Measurements from ENCODE around the gene TNC. TPM values are rescaled to one million over a fixed set of nuclear protein-coding genes. Genes with fewer than 3 reads are reported as not detected.

TNC gene
- polyA plus RNA-seq, 3 donors, result 0.45 to 9.8 (median 1.9) TPM

GRCh38 chr9:115034801-115035200, 83.2 kb downstream of the TNC start:
- 67 to 86% (median 76%) methylated on average over 1 of the region's 1 CpG for WGBS, 3 donors
- H3K27ac ChIP-seq (ENCODE audit: low read depth, low read length), result no peak overlapping the region

DNA sequence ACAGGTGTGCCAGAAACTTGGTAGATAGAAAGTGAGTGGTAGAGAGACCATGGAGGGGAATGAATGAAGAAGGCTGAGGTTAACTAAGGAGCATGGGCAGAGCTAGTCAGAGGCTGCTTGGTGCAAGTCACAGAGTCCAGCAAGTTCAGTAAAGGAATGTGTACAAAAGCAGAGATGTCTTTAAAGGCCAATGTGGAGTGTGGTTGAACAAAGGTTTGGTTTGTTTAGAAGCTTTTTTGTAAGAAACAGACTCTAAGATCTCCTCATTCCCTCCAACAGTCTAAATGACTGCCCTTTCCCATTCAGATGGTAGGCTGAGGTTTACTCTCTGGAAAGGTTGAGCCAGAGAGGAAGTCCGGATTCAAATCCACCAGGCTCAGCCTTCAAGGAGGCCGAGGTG, 84.2 kb downstream of the TNC start:
- 89 to 96% (median 91%) methylated on average over 2 of the region's 2 CpGs for WGBS, 3 donors
- H3K27ac ChIP-seq (ENCODE audit: low read depth, low read length), result no peak overlapping the region

DNA sequence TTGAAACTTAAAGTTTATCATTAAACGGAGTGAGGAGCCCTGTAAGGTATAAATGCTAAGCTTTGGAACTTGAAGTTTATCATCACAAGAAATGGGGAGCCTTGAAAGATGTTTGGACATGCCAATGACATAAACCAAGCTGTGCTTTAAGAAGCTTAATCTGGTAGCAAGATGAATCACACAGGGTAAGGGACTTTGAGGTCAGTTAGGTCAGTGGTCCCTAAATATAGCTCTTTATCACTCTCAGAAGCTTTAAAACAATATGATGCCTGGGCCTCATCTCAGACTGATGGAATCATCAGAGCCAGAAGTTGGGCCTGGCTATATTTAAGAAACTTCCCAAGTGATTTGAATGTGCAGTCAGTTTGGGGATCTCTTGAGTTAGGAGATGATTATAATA, 85.7 kb downstream of the TNC start:
- whole genome bisulfite sequencing, 3 donors, result 50 to 84% (median 80%) methylated on average over 1 of the region's 1 CpG
- H3K27ac ChIP-seq (ENCODE audit: low read depth, low read length), result no peak overlapping the region

DNA sequence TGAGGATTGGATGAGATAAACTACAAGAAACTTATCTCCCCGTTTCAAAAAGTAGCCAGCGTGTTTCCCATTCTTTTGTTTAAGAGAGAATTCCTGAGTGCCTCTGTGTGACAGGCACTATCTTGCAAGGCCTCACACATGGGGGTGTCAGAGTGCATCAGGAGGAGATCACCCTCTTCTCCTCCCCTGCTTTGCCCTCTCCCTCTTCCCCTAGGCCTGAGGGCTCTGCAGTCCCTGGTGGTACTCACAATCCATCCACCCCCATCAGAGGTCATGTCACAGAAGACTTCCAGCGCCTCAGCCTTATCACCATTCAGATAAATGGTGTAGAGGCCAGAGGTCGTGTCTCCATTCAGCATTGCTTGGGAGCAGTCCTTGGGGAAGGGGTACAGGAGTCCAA, 88.0 kb downstream of the TNC start:
- 40 to 78% (median 76%) methylated on average over 4 of the region's 4 CpGs for WGBS, 3 donors
- no peak overlapping the region for H3K27ac ChIP-seq (ENCODE audit: low read depth, low read length)

- no peak overlapping the region for H3K27ac ChIP-seq (ENCODE audit: low read depth, low read length)
These were observed 92.2 kb downstream of the TNC start for GRCh38 chr9:115025721-115026120.

GRCh38 chr9:115024925-115025535, 92.9 kb downstream of the TNC start:
- no peak overlapping the region for H3K27ac ChIP-seq (ENCODE audit: low read depth, low read length)
- 62 to 71% (median 69%) methylated on average over 5 of the region's 5 CpGs for WGBS, 3 donors

GRCh38 chr9:115022760-115023434, 95.1 kb downstream of the TNC start:
- no peak overlapping the region for H3K27ac ChIP-seq (ENCODE audit: low read depth, low read length)
- WGBS, 3 donors, result 88 to 89% (median 89%) methylated on average over 6 of the region's 6 CpGs

DNA sequence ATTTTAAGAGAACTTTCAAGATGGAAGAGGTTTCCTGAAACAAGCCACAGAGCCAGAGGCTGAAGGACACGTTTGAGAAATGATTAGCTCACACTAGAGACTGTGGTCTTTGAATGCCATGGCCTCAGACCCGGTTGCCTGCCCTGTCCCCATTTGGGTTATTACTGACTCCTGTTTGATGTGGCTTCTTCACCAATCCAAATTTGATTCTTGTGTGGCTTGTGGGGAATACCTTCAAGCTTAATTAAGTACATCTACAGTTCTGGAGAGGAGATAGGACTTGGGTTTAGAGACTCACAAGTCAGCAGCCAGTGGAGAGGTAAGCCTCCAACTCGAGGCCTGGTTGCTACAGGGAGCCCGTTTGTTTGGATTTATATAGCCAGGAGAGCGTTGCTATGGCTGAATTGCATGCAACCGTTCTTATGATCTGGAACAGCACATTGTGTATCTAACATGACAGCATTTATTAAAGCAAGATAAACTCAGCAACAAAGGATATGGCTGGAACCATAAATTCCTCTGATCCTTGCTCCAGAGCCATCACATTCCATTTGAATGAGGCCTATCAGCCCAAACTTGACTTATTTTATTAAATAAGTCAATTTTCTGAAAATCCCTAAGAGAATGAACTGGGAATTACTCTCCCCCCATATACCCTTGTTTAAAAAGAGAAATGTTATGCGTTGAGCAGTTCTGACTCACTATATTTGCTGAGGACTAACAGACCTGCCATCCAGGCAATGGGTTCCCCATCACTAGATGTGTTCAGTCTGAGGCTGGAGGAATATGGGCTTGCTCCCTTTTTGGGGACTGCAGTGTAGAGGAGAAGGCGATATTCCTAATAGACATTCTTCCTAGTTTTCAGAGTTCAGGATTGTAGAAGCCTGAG, 99.2 kb downstream of the TNC start:
- 67 to 78% (median 69%) methylated on average over 8 of the region's 8 CpGs for WGBS, 3 donors
- no peak overlapping the region for H3K27ac ChIP-seq (ENCODE audit: low read depth, low read length)

- WGBS, 3 donors, result 72 to 82% (median 74%) methylated on average over 5 of the region's 5 CpGs
- H3K27ac ChIP-seq (ENCODE audit: low read depth, low read length), result no peak overlapping the region
These were observed 101.6 kb downstream of the TNC start for GRCh38 chr9:115016344-115016743.

GRCh38 chr9:115015018-115015635, 102.8 kb downstream of the TNC start:
- H3K27ac ChIP-seq (ENCODE audit: low read depth, low read length), result no peak overlapping the region
- WGBS, 3 donors, result 48 to 73% (median 68%) methylated on average over 4 of the region's 4 CpGs

DNA sequence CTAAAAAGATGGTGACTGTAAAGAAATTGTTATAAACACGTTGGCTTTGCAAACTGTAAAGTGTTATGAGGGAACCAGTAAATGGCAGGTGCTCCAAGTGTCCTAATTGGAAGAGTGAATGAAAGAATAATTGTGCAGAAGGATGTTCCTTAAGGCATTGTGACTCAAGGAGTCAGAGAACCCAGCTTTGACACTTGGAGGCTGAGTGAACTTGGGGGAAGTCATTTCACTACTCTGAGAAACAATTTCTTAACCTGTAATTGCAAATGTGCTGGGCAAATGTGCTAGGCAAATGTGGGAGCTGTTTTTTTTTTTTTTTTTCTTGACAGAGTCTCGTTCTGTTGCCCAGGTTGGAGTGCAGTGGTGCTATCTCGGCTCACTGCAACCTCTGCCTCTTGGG, 103.5 kb downstream of the TNC start:
- WGBS, 3 donors, result 63 to 73% (median 70%) methylated on average over 3 of the region's 3 CpGs
- H3K27ac ChIP-seq (ENCODE audit: low read depth, low read length), result no peak overlapping the region

DNA sequence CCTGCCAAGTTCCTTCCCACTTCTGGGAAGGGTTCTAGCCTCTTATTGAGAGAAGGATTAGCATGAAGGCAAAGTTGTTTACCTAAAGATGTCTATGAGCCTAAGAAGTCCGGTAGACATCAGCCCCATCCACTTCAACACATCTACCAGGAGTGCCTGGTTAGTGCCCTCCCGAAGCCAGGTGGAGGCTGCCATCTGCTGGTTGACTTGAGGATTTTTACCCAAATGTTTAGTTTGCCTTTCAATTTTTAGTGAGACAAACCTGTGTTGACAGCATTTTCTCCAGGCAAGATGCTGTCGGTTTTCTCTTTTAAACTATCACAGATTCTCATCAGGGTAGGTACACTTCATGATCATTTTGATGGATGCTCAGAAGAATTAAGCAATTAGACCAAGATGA, 104.0 kb downstream of the TNC start:
- H3K27ac ChIP-seq (ENCODE audit: low read depth, low read length), result no peak overlapping the region
- WGBS, 3 donors, result 2 to 3% (median 2%) methylated on average over 3 of the region's 3 CpGs

DNA sequence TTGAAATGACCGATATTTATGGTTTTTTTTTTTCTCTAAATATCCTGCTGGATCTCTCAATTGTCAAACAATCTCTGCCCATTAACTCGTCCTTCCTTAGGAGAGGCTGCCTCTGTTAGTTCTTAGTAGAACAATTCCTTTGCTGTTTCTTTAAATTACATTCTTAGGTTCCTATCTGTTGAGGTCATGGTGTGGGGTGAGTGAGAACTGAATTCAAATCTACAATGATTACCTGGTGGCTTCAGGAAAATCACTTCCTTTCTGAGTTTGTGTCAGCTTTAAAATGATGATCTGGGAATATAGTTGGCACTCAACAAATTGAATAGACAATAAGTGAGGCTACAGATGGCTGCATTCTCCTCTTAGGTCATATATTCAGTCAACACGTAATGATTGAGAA, 105.5 kb downstream of the TNC start:
- H3K27ac ChIP-seq (ENCODE audit: low read depth, low read length), result no peak overlapping the region
- 80 to 86% (median 82%) methylated on average over 3 of the region's 3 CpGs for WGBS, 3 donors

- no peak overlapping the region for H3K27ac ChIP-seq (ENCODE audit: low read depth, low read length)
- WGBS, 3 donors, result 51 to 63% (median 52%) methylated on average over 3 of the region's 3 CpGs
These were observed 107.1 kb downstream of the TNC start for GRCh38 chr9:115010874-115011273.

DNA sequence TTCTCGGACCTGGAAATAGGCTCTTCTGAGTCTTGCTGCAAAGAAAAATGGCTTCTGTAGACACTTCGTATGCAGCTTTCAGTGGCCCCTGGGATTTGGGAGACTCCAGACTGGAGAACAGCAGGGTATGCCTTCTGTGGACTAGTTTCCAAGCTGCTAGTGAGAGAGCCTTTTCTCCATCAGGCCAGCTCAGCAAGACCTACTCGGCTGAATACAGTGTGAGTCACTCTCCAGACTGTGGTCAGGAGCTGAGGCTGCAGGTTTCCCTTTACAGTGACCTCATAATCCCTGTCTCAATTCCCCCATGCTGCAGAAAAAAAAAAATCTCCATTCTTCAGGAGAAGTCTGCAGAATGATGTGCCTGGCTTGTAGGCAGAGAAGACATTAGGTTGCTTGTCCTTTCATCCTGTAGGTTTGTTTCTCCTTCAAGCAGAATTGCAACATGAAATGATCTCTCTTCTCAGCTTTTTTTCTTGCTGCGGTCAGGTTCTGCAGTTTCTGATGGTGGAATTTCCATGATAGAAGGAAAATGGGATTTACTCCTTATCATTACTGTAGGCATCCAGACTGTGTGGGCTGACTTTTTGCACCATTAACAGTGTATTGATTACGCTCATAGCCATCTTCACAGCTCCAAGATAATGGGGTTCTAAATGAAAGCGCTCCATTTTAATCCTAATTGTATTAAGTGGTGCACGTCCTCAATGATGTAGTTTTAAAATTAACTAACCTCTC, 109.3 kb downstream of the TNC start:
- WGBS, 3 donors, result 61 to 78% (median 73%) methylated on average over 7 of the region's 7 CpGs
- H3K27ac ChIP-seq (ENCODE audit: low read depth, low read length), result no peak overlapping the region

- WGBS, 3 donors, result 84 to 96% (median 84%) methylated on average over 3 of the region's 3 CpGs
- no peak overlapping the region for H3K27ac ChIP-seq (ENCODE audit: low read depth, low read length)
These were observed 111.3 kb downstream of the TNC start for GRCh38 chr9:115006660-115007059.

DNA sequence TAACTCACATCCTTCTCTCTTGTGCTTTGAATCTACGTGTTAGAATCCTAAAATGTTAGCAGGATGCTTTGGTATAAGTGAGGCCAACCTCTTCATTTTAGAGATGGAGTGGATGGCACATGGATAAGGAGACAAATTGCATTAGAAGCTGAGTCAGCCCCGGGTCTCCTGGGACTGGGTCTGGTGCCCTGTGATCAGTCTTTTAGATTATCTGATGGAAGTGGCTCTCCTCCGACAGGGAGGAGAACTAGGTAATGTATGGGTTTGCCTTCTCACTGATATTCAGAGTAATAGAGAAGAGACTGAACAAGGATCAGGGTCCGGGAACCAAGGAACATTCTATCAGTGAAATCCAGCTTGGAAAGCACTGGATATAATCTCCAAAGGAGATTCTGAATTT, 112.6 kb downstream of the TNC start:
- 62 to 89% (median 81%) methylated on average over 4 of the region's 4 CpGs for WGBS, 3 donors

GRCh38 chr9:115004545-115004944, 113.4 kb downstream of the TNC start:
- no peak overlapping the region for H3K27ac ChIP-seq (ENCODE audit: low read depth, low read length)
- WGBS, 3 donors, result 61 to 73% (median 71%) methylated on average over 2 of the region's 2 CpGs

More for the DNA sequence above, 112.6 kb downstream of the TNC start:
- no peak overlapping the region for H3K27ac ChIP-seq (ENCODE audit: low read depth, low read length)
